ENCODE data around the gene INTS13.
"Not testable (repeated sequence)": the region's sequence is repeated elsewhere in the genome, so short reads cannot be mapped to it uniquely, and the experiment has no call there.

Gene INTS13, protein sequence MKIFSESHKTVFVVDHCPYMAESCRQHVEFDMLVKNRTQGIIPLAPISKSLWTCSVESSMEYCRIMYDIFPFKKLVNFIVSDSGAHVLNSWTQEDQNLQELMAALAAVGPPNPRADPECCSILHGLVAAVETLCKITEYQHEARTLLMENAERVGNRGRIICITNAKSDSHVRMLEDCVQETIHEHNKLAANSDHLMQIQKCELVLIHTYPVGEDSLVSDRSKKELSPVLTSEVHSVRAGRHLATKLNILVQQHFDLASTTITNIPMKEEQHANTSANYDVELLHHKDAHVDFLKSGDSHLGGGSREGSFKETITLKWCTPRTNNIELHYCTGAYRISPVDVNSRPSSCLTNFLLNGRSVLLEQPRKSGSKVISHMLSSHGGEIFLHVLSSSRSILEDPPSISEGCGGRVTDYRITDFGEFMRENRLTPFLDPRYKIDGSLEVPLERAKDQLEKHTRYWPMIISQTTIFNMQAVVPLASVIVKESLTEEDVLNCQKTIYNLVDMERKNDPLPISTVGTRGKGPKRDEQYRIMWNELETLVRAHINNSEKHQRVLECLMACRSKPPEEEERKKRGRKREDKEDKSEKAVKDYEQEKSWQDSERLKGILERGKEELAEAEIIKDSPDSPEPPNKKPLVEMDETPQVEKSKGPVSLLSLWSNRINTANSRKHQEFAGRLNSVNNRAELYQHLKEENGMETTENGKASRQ

GRCh38 chr12:26937863-26938700, at the start of gene INTS13, which contains the start of gene FGFR1OP2:
Gene INTS13 (minus strand): TSS chr12:26937981. CDS start chr12:26936803, 1,178 bp downstream.
Gene FGFR1OP2 (plus strand): TSS chr12:26938470. CDS start chr12:26954159, 15,689 bp downstream.
- peak; percentile 75 to 89 (median 84) for DNase-seq

- no peak for DNase-seq
Observed at GRCh38 chr12:26982866-26983265, 45.1 kb upstream of the INTS13 start.

GRCh38 chr12:26979733-26980132, 42.0 kb upstream of the INTS13 start:
- no peak for DNase-seq

DNA sequence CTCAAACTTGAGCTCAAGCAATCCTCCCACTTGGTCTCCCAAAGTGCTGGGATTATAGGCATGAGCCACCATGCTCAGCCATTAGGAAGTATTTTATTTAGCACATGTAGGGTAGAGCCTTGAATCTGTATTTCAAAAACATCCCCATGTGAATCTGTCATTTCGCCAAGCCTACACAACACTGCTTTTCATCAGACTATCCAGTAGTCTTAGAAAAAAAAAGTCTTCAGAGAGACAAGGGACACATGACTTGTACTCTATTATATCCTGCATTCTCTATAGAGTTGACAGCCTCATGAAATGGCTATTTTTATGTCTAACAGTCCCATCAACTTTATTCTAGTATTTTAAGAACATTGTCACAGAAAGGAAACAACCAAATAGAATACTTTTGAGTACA, 41.0 kb upstream of the INTS13 start:
- no peak for DNase-seq

DNA sequence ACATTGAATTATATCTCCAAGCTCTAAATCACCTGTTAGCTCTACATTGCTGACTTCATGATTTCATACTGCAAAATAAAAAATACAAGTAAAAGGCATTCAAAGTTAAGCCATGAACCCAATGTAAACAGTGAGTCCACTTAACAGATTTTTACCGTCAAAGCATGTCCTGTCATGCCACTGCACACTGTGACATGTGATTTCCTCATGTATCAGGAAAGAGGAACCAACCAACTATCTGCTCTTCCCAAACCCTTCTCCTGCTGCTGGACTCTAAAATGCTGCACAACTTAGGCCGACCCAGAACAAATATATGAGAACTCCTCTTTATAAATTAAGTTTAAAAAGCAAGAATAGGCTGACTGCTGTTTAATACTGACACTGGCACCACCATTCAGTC, 38.9 kb upstream of the INTS13 start:
- DNase-seq: no peak

DNA sequence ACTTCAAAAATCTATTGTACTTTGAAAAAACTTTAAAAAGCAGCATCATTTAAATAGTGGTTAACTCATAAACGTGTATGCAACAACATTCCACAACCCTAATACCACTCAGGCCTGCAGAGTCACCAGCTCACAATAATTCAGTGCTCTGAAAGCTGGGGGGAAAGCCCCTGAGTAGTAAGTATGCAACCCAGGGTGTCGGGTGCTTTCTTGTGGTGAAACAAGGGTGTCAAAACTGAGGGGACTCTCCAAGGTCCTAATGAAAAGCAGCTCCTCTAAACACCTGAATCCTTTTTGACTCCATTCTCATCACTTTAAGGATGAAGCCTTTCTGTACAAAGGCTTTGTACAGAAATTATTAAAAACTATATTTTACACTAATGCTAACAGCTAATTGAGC, 34.2 kb upstream of the INTS13 start:
- no peak for DNase-seq

DNA sequence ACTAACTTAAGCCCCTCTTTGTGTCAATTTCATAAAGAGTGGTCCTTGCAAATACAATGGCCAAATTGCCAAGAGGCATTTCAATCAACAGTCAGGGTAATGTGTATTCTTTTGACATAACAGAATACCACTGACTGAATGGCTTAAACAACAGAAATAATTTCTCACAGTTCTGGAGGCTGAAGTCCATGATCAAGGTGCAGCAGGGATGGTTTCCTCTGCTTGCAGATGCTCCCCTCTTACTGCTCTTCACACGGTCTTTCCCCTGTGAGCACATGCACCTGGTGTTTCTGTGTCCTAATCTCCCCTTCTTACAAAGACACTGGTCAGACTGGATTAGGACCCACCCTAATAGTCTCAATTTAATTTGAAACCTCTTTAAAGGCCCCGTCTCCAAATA, 32.4 kb upstream of the INTS13 start:
- no peak for DNase-seq

- no peak for DNase-seq
Observed at GRCh38 chr12:26966842-26967241, 29.1 kb upstream of the INTS13 start.

DNA sequence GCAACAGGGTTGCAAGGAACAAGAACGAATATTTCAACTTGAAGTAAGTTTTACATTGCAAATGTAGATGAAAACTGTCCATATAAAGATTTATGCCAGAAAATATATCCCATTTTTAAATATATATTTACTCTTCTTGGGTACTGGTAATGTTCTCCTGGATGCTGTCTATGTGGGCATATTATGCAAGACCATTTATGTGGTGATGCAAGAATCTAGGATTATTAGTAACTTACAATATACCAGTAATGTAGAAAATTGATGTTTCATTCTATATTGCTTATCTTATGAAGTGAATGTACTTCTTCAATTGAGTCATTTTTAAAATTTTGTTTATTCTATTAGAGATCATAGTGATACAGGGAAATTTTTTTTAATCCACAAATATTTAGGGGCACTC, 25.6 kb upstream of the INTS13 start:
- DNase-seq: no peak

- DNase-seq: no peak
Observed at GRCh38 chr12:26961803-26962202, 24.0 kb upstream of the INTS13 start.

DNA sequence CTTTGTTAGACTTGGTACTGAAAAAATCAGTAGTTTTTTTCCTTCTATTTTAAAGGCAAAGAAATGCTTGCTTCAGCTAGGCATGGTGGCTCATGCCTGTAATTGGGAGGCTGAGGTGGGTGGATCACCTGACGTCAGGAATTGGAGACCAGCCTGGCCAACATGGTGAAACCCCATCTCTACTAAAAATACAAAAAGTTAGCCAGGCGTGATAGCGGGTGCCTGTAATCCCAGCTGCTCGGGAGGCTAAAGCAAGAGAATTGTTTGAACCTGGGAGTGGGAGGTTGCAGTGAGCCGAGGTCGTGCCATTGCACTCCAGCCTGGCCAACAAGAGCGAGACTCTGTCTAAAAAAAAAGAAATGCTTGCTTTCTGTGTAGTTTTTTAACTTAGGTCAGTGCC, 23.6 kb upstream of the INTS13 start:
- DNase-seq: not testable (repeated sequence)

DNA sequence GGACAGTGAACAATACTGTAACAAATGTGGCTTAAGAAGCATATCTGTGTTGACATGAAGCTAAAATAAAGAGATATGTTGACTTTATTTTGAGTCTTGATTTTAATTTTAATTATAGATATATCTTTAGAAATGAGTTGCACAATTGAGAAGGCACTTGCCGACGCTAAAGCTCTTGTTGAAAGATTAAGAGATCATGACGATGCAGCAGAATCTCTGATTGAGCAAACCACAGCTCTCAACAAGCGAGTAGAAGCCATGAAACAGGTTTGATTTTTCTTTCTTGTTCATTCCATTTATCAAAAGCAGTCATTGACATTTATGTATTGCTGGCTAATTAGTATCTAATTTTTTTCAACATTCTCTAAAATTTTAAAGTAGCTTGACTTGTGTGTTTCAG, 16.2 kb upstream of the INTS13 start:
- DNase-seq: no peak

GRCh38 chr12:26953447-26953846, 15.7 kb upstream of the INTS13 start:
- no peak for DNase-seq

GRCh38 chr12:26948309-26948708, 10.5 kb upstream of the INTS13 start:
- DNase-seq: no peak

DNA sequence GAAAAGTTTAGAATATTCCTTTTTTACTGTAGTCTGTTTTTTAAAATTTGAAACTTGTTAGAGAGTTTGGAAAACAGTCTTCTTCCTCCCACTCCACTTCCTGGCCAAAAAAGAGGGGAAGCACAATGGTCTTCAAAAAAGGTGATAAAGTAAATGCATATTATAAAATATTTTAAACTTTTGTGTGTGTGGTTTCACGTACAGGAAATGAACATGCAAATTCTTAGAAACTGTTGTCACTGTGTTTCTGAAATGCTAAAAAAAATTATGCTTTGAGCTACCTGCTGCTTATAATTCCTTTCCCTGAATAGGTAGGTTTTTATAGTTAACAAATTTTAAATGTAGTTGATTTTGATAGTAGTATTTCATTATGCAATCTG, 3.4 kb upstream of the INTS13 start:
- no peak for DNase-seq

GRCh38 chr12:26940516-26941214, 2.9 kb upstream of the INTS13 start:
- DNase-seq: no peak

DNA sequence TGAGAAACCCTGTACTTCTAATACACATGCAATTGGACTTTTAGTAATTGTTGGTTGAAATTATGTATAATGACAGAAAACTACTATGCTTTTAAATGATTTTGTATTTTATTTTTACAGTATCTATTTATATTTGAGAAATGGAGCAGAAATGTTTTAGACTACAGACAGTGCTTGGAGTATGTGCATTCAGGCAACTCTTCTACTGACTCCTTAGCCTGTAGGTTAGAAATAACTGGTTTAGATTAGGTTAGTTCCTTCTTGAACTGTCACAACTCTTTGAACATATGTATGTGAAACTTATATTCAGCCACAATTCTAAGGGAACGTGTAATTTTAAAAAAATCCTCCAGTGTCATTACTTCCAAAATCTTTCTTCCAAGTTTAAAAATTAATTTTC, 2.2 kb upstream of the INTS13 start:
- DNase-seq: no peak

DNA sequence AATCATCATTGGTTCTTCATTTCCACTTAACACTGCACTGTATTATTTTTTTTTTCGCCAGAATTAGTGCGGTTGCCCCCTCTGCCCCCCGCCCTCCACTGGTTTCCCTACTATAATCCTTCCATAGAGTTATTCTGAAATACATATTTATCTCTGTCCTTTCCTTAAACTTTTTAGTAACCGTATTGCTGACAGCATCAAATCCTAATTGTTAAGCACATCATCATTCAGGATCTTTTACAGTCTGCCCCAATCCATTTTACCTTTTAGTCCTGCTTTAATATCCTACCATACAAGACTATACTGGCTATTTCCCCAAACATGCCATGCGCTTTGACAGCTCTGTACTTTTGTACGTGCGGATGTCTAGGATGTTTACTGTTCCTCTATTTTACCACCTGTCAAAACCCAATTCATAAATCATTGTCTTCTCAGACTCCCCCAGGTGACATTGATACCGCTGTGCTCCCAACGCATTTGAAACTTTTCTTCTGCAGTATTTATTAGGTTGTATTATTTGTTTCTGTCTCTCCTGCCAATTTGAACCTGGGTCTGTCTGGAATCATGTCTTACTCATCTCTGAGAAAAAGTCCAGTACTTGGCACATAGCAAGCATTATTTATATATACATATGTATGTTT, 1.5 kb upstream of the INTS13 start:
- no peak for DNase-seq

- DNase-seq: peak in 1 of 4 experiments; percentile 35
Observed at GRCh38 chr12:26938701-26939062, 901 bp upstream of the INTS13 start.

DNA sequence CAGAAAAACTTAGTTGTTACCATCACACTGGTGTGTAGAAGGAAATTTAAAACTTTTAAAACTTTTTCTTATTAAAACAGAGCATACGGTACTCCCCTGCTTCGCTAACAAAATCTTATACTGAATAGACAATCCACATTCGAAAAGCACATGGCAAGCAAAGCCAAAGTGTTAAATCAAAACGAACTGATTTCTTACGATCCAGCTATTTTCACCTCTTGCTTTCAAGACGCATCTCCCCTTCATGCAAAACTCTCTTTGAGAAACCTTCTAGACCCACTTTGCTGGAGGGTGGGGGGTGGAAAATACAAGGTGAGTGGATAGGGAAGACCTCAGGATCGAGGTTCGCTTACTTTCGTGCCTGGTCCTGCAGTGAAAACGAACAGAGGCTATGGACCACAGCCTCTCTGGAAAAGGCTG, 328 bp downstream of the INTS13 start:
- DNase-seq: no peak

DNA sequence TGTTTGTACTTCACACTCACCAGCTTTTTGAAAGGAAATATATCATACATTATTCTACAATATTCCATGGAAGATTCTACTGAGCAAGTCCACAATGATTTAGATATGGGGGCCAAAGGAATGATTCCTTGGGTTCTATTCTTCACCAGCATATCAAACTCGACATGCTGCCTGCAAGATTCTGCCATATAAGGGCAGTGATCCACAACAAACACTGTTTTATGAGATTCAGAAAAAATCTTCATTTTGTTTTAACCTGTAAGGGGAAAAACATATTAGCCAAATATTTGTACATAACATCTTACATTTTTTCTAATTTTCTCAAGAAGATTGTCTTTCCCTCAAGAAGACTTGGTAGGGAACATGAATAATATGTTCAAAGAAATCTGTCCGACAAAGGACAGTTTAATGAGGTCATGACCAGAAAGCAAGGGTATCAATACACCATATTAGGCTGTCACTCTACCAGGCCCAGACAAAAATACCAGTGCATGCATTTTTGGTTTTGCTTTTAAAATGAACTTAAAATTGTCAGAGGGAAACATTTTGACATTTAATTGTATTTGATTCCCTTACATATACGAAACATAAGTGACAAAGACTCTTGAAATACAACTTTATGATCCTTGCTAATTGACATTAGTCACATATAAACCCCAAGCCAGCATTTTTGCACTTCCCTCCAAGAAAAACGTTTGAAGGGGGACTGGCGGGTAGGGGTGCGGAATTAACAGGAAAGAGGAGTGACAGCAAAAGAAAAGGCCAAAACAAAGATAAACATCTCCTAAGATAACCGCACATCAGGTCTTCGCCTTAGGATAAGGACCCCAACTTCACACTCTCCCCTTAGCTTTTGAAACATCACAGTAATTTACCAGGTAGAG, 980 bp downstream of the INTS13 start:
- no peak for DNase-seq

Measured in activated naive CD4-positive, alpha-beta T cell (primary cell).